GM23248 (cell line): ENCODE results near the gene PSMD13.

Source experiments
- EZH2 ChIP-seq: fragments of 200-600 bp; sonication (generic); IDR thresholded peaks from 2 replicates; pipeline ENCODE4 v1.6.1; 2018; ENCODE audit warnings: antibody characterized with exemption, mild to moderate bottlenecking; ENCODE audit not compliant: insufficient read depth, poor library complexity, severe bottlenecking
- EZH2phosphoT487 ChIP-seq: fragments of 200-600 bp; sonication (generic); IDR thresholded peaks from 2 replicates; pipeline ENCODE4 v1.6.1; 2018; ENCODE audit warnings: antibody characterized with exemption, moderate library complexity, mild to moderate bottlenecking, low read depth; ENCODE audit not compliant: insufficient read depth

- TF ChIP-seq EZH2phosphoT487: no peak
- no peak for TF ChIP-seq EZH2
These were observed 41.5 kb downstream of the PSMD13 start, which contains the start of gene NLRP6 for GRCh38 chr11:278001-278951.
